ENCODE data around the gene ICAM5. TPM values are rescaled to one million over a fixed set of nuclear protein-coding genes. Genes with fewer than 3 reads are reported as not detected.

Gene ICAM5
- polyA plus RNA-seq, 3 donors: 0.08 to 0.18 (median 0.10) TPM

- no peak for DNase-seq (ENCODE audit: low read depth in 3 of 3, low spot score in 2 of 3)
Observed at GRCh38 chr19:10290357-10290875, 664 bp downstream of the ICAM5 start.

- no peak for DNase-seq (ENCODE audit: low read depth in 3 of 3, low spot score in 2 of 3)
Observed at GRCh38 chr19:10290876-10291553, 1.3 kb downstream of the ICAM5 start.

- DNase-seq (ENCODE audit: low read depth in 3 of 3, low spot score in 2 of 3): no peak
Observed at GRCh38 chr19:10291554-10292205, 1.9 kb downstream of the ICAM5 start.

GRCh38 chr19:10292206-10292788 is 2.5 kb downstream of the ICAM5 start:
- DNase-seq (ENCODE audit: low read depth in 3 of 3, low spot score in 2 of 3): no peak

- no peak for DNase-seq (ENCODE audit: low read depth in 3 of 3, low spot score in 2 of 3)
Observed at GRCh38 chr19:10292789-10293636, 3.3 kb downstream of the ICAM5 start.

GRCh38 chr19:10293637-10294367 is 4.0 kb downstream of the ICAM5 start:
- DNase-seq (ENCODE audit: low read depth in 3 of 3, low spot score in 2 of 3): no peak

GRCh38 chr19:10294368-10294697 is 4.6 kb downstream of the ICAM5 start:
- no peak for DNase-seq (ENCODE audit: low read depth in 3 of 3, low spot score in 2 of 3)

- no peak for DNase-seq (ENCODE audit: low read depth in 3 of 3, low spot score in 2 of 3)
Observed at GRCh38 chr19:10295305-10295846, 5.6 kb downstream of the ICAM5 start.

- no peak for DNase-seq (ENCODE audit: low read depth in 3 of 3, low spot score in 2 of 3)
Observed at GRCh38 chr19:10295847-10296591, 6.3 kb downstream of the ICAM5 start.

- DNase-seq (ENCODE audit: low read depth in 3 of 3, low spot score in 2 of 3): no peak
Observed at GRCh38 chr19:10299545-10300458, 10.1 kb downstream of the ICAM5 start.

- DNase-seq (ENCODE audit: low read depth in 3 of 3, low spot score in 2 of 3): no peak
Observed at GRCh38 chr19:10305139-10305806, 15.5 kb downstream of the ICAM5 start.

GRCh38 chr19:10306327-10306726 is 16.6 kb downstream of the ICAM5 start:
- DNase-seq (ENCODE audit: low read depth in 3 of 3, low spot score in 2 of 3): no peak

- DNase-seq (ENCODE audit: low read depth in 3 of 3, low spot score in 2 of 3): no peak
Observed at GRCh38 chr19:10309423-10309822, 19.7 kb downstream of the ICAM5 start, which contains the start of gene ZGLP1. Gene ZGLP1, minus strand, starts transcription at chr19:10309815.

GRCh38 chr19:10315335-10316214 is 25.8 kb downstream of the ICAM5 start, which contains the start of gene FDX2:
Gene FDX2, minus strand, starts transcription at chr19:10316015. Its CDS starts 19 bp downstream, at chr19:10315996.
- peak in 1 of 3 donors; percentile 66 for DNase-seq (ENCODE audit: low read depth in 3 of 3, low spot score in 2 of 3)

- DNase-seq (ENCODE audit: low read depth in 3 of 3, low spot score in 2 of 3): no peak
Observed at GRCh38 chr19:10316229-10317044, 26.7 kb downstream of the ICAM5 start.
